ENCODE results near the gene NDUFAF2. TPM values are rescaled to one million over a fixed set of nuclear protein-coding genes. Genes with fewer than 3 reads are reported as not detected.

Gene NDUFAF2
- total and polyA plus RNA-seq, 2 of the 13 experiments (the other 11 are each of a cell fraction or from before 2014, with no cell fraction given) = 34.0 to 78.4 TPM

DNA sequence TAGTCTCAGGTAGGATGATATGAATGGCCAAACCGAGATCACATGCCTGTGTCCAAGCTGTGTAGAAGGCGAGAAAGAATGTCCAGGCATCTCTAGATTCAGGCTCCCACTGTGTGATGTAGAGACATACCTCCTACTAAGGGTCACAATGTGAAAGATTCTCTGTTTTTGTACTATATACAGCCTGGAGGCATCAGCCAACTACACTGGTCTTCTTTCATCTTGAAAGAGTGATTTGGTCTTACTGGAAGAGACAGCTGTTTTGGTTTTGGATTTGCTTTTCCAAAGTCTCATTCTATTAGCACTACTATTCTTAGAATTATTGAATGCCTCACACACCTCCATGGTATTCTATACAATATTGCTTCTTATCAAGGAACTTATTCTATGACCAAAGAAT is 26.5 kb upstream of the NDUFAF2 start (continued):
- TF ChIP-seq, protein P1, sequence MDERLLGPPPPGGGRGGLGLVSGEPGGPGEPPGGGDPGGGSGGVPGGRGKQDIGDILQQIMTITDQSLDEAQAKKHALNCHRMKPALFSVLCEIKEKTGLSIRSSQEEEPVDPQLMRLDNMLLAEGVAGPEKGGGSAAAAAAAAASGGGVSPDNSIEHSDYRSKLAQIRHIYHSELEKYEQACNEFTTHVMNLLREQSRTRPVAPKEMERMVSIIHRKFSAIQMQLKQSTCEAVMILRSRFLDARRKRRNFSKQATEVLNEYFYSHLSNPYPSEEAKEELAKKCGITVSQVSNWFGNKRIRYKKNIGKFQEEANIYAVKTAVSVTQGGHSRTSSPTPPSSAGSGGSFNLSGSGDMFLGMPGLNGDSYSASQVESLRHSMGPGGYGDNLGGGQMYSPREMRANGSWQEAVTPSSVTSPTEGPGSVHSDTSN (CRISPR knock-in tag; IDR thresholded peaks at IDR 0.05) = no peak
- TF ChIP-seq, protein P2, sequence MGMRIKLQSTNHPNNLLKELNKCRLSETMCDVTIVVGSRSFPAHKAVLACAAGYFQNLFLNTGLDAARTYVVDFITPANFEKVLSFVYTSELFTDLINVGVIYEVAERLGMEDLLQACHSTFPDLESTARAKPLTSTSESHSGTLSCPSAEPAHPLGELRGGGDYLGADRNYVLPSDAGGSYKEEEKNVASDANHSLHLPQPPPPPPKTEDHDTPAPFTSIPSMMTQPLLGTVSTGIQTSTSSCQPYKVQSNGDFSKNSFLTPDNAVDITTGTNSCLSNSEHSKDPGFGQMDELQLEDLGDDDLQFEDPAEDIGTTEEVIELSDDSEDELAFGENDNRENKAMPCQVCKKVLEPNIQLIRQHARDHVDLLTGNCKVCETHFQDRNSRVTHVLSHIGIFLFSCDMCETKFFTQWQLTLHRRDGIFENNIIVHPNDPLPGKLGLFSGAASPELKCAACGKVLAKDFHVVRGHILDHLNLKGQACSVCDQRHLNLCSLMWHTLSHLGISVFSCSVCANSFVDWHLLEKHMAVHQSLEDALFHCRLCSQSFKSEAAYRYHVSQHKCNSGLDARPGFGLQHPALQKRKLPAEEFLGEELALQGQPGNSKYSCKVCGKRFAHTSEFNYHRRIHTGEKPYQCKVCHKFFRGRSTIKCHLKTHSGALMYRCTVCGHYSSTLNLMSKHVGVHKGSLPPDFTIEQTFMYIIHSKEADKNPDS (CRISPR knock-in tag; IDR thresholded peaks at IDR 0.05) = no peak
- no peak for TF ChIP-seq ZNF773 (CRISPR knock-in tag; IDR thresholded peaks at IDR 0.05; ENCODE audit: borderline replicate concordance)
- TF ChIP-seq, protein P3, sequence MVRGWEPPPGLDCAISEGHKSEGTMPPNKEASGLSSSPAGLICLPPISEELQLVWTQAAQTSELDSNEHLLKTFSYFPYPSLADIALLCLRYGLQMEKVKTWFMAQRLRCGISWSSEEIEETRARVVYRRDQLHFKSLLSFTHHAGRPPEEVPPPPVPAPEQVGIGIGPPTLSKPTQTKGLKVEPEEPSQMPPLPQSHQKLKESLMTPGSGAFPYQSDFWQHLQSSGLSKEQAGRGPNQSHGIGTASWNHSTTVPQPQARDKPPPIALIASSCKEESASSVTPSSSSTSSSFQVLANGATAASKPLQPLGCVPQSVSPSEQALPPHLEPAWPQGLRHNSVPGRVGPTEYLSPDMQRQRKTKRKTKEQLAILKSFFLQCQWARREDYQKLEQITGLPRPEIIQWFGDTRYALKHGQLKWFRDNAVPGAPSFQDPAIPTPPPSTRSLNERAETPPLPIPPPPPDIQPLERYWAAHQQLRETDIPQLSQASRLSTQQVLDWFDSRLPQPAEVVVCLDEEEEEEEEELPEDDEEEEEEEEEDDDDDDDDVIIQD (CRISPR knock-in tag; IDR thresholded peaks at IDR 0.05; ENCODE audit: low read depth) = no peak
- TF ChIP-seq, protein P4, sequence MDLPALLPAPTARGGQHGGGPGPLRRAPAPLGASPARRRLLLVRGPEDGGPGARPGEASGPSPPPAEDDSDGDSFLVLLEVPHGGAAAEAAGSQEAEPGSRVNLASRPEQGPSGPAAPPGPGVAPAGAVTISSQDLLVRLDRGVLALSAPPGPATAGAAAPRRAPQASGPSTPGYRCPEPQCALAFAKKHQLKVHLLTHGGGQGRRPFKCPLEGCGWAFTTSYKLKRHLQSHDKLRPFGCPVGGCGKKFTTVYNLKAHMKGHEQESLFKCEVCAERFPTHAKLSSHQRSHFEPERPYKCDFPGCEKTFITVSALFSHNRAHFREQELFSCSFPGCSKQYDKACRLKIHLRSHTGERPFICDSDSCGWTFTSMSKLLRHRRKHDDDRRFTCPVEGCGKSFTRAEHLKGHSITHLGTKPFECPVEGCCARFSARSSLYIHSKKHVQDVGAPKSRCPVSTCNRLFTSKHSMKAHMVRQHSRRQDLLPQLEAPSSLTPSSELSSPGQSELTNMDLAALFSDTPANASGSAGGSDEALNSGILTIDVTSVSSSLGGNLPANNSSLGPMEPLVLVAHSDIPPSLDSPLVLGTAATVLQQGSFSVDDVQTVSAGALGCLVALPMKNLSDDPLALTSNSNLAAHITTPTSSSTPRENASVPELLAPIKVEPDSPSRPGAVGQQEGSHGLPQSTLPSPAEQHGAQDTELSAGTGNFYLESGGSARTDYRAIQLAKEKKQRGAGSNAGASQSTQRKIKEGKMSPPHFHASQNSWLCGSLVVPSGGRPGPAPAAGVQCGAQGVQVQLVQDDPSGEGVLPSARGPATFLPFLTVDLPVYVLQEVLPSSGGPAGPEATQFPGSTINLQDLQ (CRISPR knock-in tag; IDR thresholded peaks at IDR 0.05) = no peak
- TF ChIP-seq, protein P5, sequence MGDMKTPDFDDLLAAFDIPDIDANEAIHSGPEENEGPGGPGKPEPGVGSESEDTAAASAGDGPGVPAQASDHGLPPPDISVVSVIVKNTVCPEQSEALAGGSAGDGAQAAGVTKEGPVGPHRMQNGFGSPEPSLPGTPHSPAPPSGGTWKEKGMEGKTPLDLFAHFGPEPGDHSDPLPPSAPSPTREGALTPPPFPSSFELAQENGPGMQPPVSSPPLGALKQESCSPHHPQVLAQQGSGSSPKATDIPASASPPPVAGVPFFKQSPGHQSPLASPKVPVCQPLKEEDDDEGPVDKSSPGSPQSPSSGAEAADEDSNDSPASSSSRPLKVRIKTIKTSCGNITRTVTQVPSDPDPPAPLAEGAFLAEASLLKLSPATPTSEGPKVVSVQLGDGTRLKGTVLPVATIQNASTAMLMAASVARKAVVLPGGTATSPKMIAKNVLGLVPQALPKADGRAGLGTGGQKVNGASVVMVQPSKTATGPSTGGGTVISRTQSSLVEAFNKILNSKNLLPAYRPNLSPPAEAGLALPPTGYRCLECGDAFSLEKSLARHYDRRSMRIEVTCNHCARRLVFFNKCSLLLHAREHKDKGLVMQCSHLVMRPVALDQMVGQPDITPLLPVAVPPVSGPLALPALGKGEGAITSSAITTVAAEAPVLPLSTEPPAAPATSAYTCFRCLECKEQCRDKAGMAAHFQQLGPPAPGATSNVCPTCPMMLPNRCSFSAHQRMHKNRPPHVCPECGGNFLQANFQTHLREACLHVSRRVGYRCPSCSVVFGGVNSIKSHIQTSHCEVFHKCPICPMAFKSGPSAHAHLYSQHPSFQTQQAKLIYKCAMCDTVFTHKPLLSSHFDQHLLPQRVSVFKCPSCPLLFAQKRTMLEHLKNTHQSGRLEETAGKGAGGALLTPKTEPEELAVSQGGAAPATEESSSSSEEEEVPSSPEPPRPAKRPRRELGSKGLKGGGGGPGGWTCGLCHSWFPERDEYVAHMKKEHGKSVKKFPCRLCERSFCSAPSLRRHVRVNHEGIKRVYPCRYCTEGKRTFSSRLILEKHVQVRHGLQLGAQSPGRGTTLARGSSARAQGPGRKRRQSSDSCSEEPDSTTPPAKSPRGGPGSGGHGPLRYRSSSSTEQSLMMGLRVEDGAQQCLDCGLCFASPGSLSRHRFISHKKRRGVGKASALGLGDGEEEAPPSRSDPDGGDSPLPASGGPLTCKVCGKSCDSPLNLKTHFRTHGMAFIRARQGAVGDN (CRISPR knock-in tag; IDR thresholded peaks at IDR 0.05) = no peak
- no peak for TF ChIP-seq GTF2F1 (IDR thresholded peaks at IDR 0.05; ENCODE audit: low read length)
- no peak for TF ChIP-seq TP53 (CRISPR knock-in tag; conservative IDR thresholded peaks at IDR 0.05)
- TF ChIP-seq MTF2 (CRISPR knock-in tag; IDR thresholded peaks at IDR 0.05; ENCODE audit: borderline replicate concordance) = no peak
- TF ChIP-seq, protein P6, sequence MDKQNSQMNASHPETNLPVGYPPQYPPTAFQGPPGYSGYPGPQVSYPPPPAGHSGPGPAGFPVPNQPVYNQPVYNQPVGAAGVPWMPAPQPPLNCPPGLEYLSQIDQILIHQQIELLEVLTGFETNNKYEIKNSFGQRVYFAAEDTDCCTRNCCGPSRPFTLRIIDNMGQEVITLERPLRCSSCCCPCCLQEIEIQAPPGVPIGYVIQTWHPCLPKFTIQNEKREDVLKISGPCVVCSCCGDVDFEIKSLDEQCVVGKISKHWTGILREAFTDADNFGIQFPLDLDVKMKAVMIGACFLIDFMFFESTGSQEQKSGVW (CRISPR knock-in tag; IDR thresholded peaks at IDR 0.05; ENCODE audit: borderline replicate concordance) = no peak
- TF ChIP-seq ZKSCAN1 (IDR thresholded peaks at IDR 0.05; ENCODE audit: low read length) = no peak
- TF ChIP-seq ZNF75D (CRISPR knock-in tag; IDR thresholded peaks at IDR 0.05; ENCODE audit: borderline replicate concordance) = no peak
- TF ChIP-seq GLI4 (CRISPR knock-in tag; IDR thresholded peaks at IDR 0.05; ENCODE audit: borderline replicate concordance) = no peak
- no peak for TF ChIP-seq SMAD9 (CRISPR knock-in tag; IDR thresholded peaks at IDR 0.05)
